Activated naive CD4-positive, alpha-beta T cell treated with anti-CD3 and anti-CD28 coated beads, Interleukin-2, amount 10 ng/mL, durations not matched to agents 7 days and 5 days (primary cell): ENCODE data around the gene MAEA.

Experiments used
- CTCF ChIA-PET: fragments of 350-600 bp; sonication (Branson Sonifier 250); formaldehyde crosslinking; loops from one replicate; lab custom pipeline; 2021; ENCODE audit warnings: antibody characterized with exemption; lab: Charles Lee
- DNase-seq: peaks from one replicate; pipeline ENCODE4 v3.0.0-alpha.2; 2020
- H3K27ac Mint-ChIP-seq: one replicate; pipeline ENCODE4 v1.8.0; 2021; ENCODE audit warnings: mild to moderate bottlenecking, moderate library complexity, mixed read lengths
- H3K27me3 Mint-ChIP-seq: one replicate; pipeline ENCODE4 v1.8.0; 2021; ENCODE audit warnings: mild to moderate bottlenecking, mixed read lengths
- H3K36me3 Mint-ChIP-seq: one replicate; pipeline ENCODE4 v1.8.0; 2021; ENCODE audit warnings: mixed read lengths
- H3K4me1 Mint-ChIP-seq: one replicate; pipeline ENCODE4 v1.8.0; 2021; ENCODE audit warnings: mixed read lengths
- H3K4me3 Mint-ChIP-seq: one replicate; pipeline ENCODE4 v1.8.0; 2021; ENCODE audit warnings: mild to moderate bottlenecking, moderate library complexity, mixed read lengths
- H3K9me3 Mint-ChIP-seq: one replicate; pipeline ENCODE4 v1.8.0; 2021; ENCODE audit warnings: mixed read lengths

The MAEA gene

DNA sequence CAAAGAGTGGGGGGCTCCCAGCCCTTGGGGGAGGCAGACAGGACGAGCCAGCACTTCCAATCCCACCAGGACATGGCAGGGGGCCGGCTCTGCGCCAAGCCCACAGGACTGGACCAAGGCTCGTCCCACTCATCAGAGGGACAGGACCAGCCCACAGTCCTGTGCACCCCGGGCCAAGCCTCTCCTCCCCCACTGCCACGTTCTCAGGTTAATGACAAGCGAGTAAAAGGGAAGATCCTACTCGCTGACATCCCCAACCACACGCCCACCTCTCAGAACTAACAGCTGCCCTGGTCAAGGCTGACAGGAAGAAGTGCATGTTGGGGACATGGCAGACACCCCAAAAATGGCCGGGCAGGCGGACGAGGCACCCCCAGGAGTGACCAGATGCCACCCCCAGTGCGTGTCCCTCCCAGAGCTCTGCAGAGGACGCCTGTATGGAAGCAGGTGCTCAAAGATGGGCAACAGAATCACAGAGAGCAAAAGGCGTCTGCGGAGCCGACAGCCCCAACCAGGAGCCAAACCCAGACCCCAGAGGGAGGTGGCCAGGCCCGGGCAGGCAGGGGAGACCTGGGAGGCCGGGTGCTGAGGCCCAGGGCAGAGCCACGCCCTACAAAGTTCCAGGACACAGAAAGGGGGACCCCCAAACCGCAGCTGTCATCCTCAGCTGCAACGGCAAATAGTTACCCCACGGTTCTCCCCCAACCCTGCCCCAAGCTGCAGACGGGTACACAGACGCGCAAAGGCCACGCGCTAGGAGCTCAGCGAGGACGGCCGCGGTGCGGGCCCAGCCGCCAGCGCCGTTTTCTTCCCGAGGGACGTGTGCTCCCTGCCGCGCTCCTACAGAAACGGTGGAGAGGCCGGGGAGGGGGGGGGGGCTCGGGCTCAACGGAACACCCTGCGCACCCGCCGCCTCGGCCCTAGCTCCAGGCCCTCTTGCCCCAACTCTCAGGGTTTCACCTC, 42.5 kb upstream of the MAEA start:
- DNase-seq = peak; percentile 44
- H3K4me1 Mint-ChIP-seq = peaks cover 59% of the 10 kb centered on the region
- H3K27ac Mint-ChIP-seq = peak overlapping the region; percentile 96
- peaks cover 30% of the 10 kb centered on the region for H3K36me3 Mint-ChIP-seq
- CTCF ChIA-PET = interaction anchor here (0.9 to 5.9 kb wide), 5 partner anchors 20 to 99 kb away, joined by 3 to 48 read pairs (median 4); no protein-coding TSS in a partner anchor
- H3K27me3 Mint-ChIP-seq = no peaks in the 10 kb centered on the region
- H3K9me3 Mint-ChIP-seq = peaks cover 6% of the 10 kb centered on the region
- peak overlapping the region; percentile 89 for H3K4me3 Mint-ChIP-seq

DNA sequence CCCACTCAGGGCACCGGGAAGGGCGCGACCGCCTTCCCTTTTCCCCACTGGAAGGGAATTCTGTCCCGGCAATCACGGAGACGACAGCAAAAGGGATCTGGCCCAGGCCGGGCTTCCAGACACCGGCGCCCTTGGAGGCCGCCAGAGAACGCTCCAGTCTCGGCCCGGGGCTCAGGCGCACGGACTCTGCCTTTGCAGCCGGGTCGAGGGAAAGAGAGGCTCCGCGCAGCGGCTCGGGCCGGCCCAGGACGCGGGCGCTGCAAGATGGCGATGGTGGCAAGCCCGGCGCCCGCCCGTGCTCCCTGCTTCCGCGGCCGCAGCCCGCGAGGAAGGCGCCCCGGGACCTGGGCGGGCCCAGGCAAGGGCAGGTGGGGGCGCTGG, 41.8 kb upstream of the MAEA start:
- Mint-ChIP-seq H3K36me3 (peaks cover 33% of the 10 kb centered on the region), H3K9me3 (peaks cover 10% of the 10 kb centered on the region), H3K4me3 (peak overlapping the region; percentile 89), H3K27me3 (no peaks in the 10 kb centered on the region), H3K4me1 (peaks cover 62% of the 10 kb centered on the region), H3K27ac (peak overlapping the region; percentile 96)
- CTCF ChIA-PET = interaction anchor here (1.2 to 5.9 kb wide), 4 partner anchors 19 to 98 kb away, joined by 3 to 48 read pairs (median 4); no protein-coding TSS in a partner anchor
- no peak for DNase-seq

GRCh38 chr4:1248245-1249147, 41.2 kb upstream of the MAEA start, which contains the start of gene CTBP1:
CTBP1 (minus strand) TSS chr4:1249130; CDS start chr4:1241331, 7,799 bp downstream.
- no peaks in the 10 kb centered on the region for H3K27me3 Mint-ChIP-seq
- CTCF ChIA-PET = interaction anchor here (1.0 to 5.9 kb wide), 4 partner anchors 18 to 98 kb away, joined by 4 to 48 read pairs (median 5); partner anchors contain the start of gene UVSSA
- H3K9me3 Mint-ChIP-seq = peaks cover 13% of the 10 kb centered on the region
- peak within 1 kb of the TSS; percentile 89 for H3K4me3 Mint-ChIP-seq
- peak within 1 kb of the TSS; percentile 98 for H3K27ac Mint-ChIP-seq
- H3K4me1 Mint-ChIP-seq = peaks cover 66% of the 10 kb centered on the region
- peaks cover 39% of the 10 kb centered on the region for H3K36me3 Mint-ChIP-seq
- peak; percentile 80 for DNase-seq

- DNase-seq = peak; percentile 84
- Mint-ChIP-seq H3K4me1 (peaks cover 68% of the 10 kb centered on the region), H3K4me3 (peak overlapping the region; percentile 84), H3K27me3 (no peaks in the 10 kb centered on the region), H3K27ac (peak overlapping the region; percentile 98), H3K9me3 (peaks cover 14% of the 10 kb centered on the region), H3K36me3 (peaks cover 41% of the 10 kb centered on the region)
- CTCF ChIA-PET = interaction anchor here (1.0 to 5.9 kb wide), 4 partner anchors 18 to 98 kb away, joined by 3 to 48 read pairs (median 4); partner anchors contain the start of gene UVSSA
Measured at GRCh38 chr4:1249148-1249730, 40.5 kb upstream of the MAEA start.

- Mint-ChIP-seq H3K9me3 (peaks cover 20% of the 10 kb centered on the region), H3K4me3 (peak overlapping the region; percentile 84), H3K27ac (peak overlapping the region; percentile 98), H3K4me1 (peaks cover 69% of the 10 kb centered on the region), H3K27me3 (no peaks in the 10 kb centered on the region), H3K36me3 (peaks cover 48% of the 10 kb centered on the region)
- DNase-seq = peak; percentile 60
- CTCF ChIA-PET = interaction anchor here (1.2 to 5.9 kb wide), 5 partner anchors 17 to 97 kb away, joined by 3 to 48 read pairs (median 3); partner anchors contain the start of gene UVSSA
Measured at GRCh38 chr4:1249731-1250526, 39.8 kb upstream of the MAEA start.

GRCh38 chr4:1250527-1250812, 39.2 kb upstream of the MAEA start:
- CTCF ChIA-PET = interaction anchor here (1.2 to 5.9 kb wide), 4 partner anchors 16 to 95 kb away, joined by 3 to 48 read pairs (median 3); no protein-coding TSS in a partner anchor
- Mint-ChIP-seq H3K4me1 (peaks cover 66% of the 10 kb centered on the region), H3K36me3 (peaks cover 48% of the 10 kb centered on the region), H3K27me3 (no peaks in the 10 kb centered on the region), H3K27ac (peak overlapping the region; percentile 98), H3K9me3 (peaks cover 20% of the 10 kb centered on the region), H3K4me3 (peak overlapping the region; percentile 84)
- DNase-seq = no peak

GRCh38 chr4:1250921-1251772, 38.5 kb upstream of the MAEA start:
- DNase-seq = no peak
- no peaks in the 10 kb centered on the region for H3K27me3 Mint-ChIP-seq
- H3K36me3 Mint-ChIP-seq = peaks cover 54% of the 10 kb centered on the region
- peak overlapping the region; percentile 84 for H3K4me3 Mint-ChIP-seq
- H3K9me3 Mint-ChIP-seq = peaks cover 26% of the 10 kb centered on the region
- H3K27ac Mint-ChIP-seq = peak overlapping the region; percentile 98
- CTCF ChIA-PET = interaction anchor here (1.2 to 5.9 kb wide), 3 partner anchors 16 to 40 kb away, joined by 3 to 48 read pairs (median 3); no protein-coding TSS in a partner anchor
- peaks cover 66% of the 10 kb centered on the region for H3K4me1 Mint-ChIP-seq

DNA sequence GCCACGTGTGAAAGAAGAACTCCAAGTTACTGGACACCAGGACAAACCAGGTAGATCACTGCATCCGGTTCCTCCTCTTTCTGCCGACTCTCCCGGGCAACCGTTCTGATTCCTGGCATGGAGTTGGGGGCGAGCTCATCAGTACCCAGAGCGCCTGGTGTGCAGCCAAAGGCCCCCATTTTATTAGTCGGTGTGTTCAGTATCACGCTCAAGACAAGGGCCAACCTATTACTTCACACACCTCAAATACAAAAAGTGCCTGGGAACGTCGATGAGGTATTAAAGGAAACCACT, 38.0 kb upstream of the MAEA start:
- Mint-ChIP-seq H3K4me3 (no peak overlapping the region), H3K36me3 (peaks cover 56% of the 10 kb centered on the region), H3K4me1 (peaks cover 63% of the 10 kb centered on the region)

DNA sequence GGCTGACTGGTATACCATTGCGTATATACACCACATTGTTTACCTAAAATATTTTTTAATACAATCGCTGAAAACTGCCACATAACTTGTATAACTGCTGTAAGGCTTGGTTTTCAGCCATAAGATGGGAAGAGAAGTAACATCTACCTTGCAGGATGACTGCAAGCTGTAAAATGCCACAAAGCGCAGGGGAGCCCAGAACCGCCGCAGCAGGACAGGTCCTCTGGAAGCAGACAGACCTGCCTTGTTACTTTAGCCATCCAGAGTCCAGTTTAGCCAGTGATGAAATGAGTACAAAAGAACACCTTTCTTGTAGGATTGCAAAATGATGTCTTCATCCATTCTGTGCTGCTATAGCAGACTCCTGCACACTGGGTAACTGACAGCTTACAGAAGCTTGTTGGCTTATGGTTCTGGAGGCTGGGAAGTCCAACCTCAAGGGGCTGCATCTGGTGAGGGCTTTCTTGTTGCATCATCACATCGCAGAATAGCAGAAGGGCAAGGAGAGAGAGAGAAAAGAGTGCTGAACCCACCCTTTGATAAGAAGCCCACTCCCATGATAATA, 36.7 kb upstream of the MAEA start:
- Mint-ChIP-seq H3K4me1 (peaks cover 58% of the 10 kb centered on the region), H3K27me3 (no peaks in the 10 kb centered on the region), H3K4me3 (no peak overlapping the region), H3K36me3 (peaks cover 54% of the 10 kb centered on the region), H3K27ac (peak overlapping the region; percentile 39), H3K9me3 (peaks cover 36% of the 10 kb centered on the region)
- no peak for DNase-seq
- CTCF ChIA-PET = interaction anchor here (5.9 kb wide), 1 partner anchor 14 kb away, joined by 48 read pairs; no protein-coding TSS in a partner anchor

More for the DNA sequence above, 38.0 kb upstream of the MAEA start:
- Mint-ChIP-seq H3K27ac (peak overlapping the region; percentile 24), H3K9me3 (peaks cover 30% of the 10 kb centered on the region), H3K27me3 (no peaks in the 10 kb centered on the region)
- CTCF ChIA-PET = interaction anchor here (5.9 kb wide), 1 partner anchor 15 kb away, joined by 48 read pairs; no protein-coding TSS in a partner anchor
- no peak for DNase-seq

- Mint-ChIP-seq H3K9me3 (peaks cover 42% of the 10 kb centered on the region), H3K27ac (peak overlapping the region; percentile 39), H3K36me3 (peaks cover 59% of the 10 kb centered on the region), H3K4me3 (no peak overlapping the region), H3K4me1 (peaks cover 58% of the 10 kb centered on the region), H3K27me3 (no peaks in the 10 kb centered on the region)
- CTCF ChIA-PET = interaction anchor here (1.5 kb wide), 1 partner anchor 11 kb away, joined by 3 read pairs; no protein-coding TSS in a partner anchor
- DNase-seq = no peak
Measured at GRCh38 chr4:1253831-1254230, 35.9 kb upstream of the MAEA start.

DNA sequence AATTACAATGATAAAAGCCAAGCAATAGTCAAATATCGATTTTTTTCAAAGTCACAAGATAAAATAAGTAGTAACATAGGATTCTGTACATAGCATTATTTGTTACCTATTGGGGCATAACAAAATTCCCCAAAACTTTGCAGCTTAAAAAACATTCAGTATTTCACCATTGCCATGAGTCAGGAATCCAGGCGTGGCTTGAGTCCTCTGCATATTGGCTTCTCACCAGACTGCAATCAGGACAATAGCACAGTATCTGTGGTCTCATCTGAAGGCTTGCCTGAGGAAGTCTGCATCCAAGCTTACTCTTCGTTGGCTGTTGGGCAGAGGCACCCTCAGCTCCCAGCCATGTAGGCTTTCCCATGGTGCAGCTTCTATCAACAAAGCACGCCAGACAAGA, 34.5 kb upstream of the MAEA start:
- no peak for DNase-seq
- H3K4me1 Mint-ChIP-seq = peaks cover 63% of the 10 kb centered on the region
- H3K27ac Mint-ChIP-seq = no peak overlapping the region
- no peaks in the 10 kb centered on the region for H3K27me3 Mint-ChIP-seq
- CTCF ChIA-PET = interaction anchor here (1.1 to 1.5 kb wide), 2 partner anchors 12 kb away, joined by 3 read pairs; no protein-coding TSS in a partner anchor
- no peak overlapping the region for H3K4me3 Mint-ChIP-seq
- H3K36me3 Mint-ChIP-seq = peaks cover 58% of the 10 kb centered on the region
- peaks cover 42% of the 10 kb centered on the region for H3K9me3 Mint-ChIP-seq

DNA sequence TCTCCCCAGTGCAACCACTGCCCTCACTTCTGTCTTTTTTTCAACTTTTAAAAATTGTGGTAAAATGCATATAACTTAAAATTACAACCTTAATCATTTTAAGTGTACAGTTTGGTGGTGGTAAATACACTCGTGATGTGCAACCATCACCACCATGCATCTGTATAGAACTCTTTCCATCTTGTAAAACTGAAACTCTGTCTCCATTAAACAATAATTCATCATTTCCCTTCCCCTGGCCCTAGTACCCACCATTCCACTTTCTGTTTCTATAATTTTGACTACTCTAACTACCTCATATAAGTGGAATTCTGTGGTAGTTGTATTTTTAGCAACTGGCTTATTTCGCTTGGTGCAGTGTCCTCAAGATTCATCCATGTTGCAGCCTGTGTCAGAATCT, 34.0 kb upstream of the MAEA start:
- H3K4me1 Mint-ChIP-seq = peaks cover 63% of the 10 kb centered on the region
- peaks cover 52% of the 10 kb centered on the region for H3K36me3 Mint-ChIP-seq
- H3K27ac Mint-ChIP-seq = no peak overlapping the region
- H3K9me3 Mint-ChIP-seq = peaks cover 42% of the 10 kb centered on the region
- CTCF ChIA-PET = interaction anchor here (1.1 kb wide), 1 partner anchor 12 kb away, joined by 3 read pairs; no protein-coding TSS in a partner anchor
- H3K4me3 Mint-ChIP-seq = no peak overlapping the region
- no peak for DNase-seq
- peaks cover 2% of the 10 kb centered on the region for H3K27me3 Mint-ChIP-seq
